Progenitor cell of endocrine pancreas (in vitro differentiated cells): ENCODE measurements around the gene TRRAP. TPM values are rescaled to one million over a fixed set of nuclear protein-coding genes. Genes with fewer than 3 reads are reported as not detected.

Experiments used
- DNase-seq: peaks from one replicate; pipeline ENCODE4 v3.0.0; 2021; ENCODE audit warnings: low spot score; ENCODE audit not compliant: unreplicated experiment
- H3K27ac Mint-ChIP-seq: 2 replicates; pipeline ENCODE4 v1.8.0; 2021; ENCODE audit warnings: mild to moderate bottlenecking, moderate library complexity, mixed read lengths
- H3K27me3 Mint-ChIP-seq: 2 replicates; pipeline ENCODE4 v1.8.0; 2021; ENCODE audit warnings: mixed read lengths
- H3K36me3 Mint-ChIP-seq: 2 replicates; pipeline ENCODE4 v1.8.0; 2022; ENCODE audit warnings: mixed read lengths; ENCODE audit not compliant: insufficient read depth
- H3K4me1 Mint-ChIP-seq: 2 replicates; pipeline ENCODE4 v1.8.0; 2021; ENCODE audit warnings: low read depth, mixed read lengths
- H3K4me3 Mint-ChIP-seq: 2 replicates; pipeline ENCODE4 v1.8.0; 2021; ENCODE audit warnings: low read depth, mild to moderate bottlenecking, moderate library complexity, mixed read lengths
- H3K9me3 Mint-ChIP-seq: 2 replicates; pipeline ENCODE4 v1.8.0; 2021; ENCODE audit warnings: low read depth, mixed read lengths
- total RNA-seq: library from RNA; stranded (reverse); gene quantifications from 2 replicates; pipeline ENCODE4 v1.2.1, GENCODE V29; 2021
- TF ChIP-seq, protein P1 (sequence below): fragments of 200-600 bp; sonication (generic); IDR thresholded peaks from one replicate; pipeline ENCODE4 v1.5.0; 2021; ENCODE audit warnings: antibody characterized with exemption, mild to moderate bottlenecking; ENCODE audit not compliant: unreplicated experiment

TRRAP gene
- total RNA-seq, 1 donor from 2014 or later = 75.8 TPM

DNA sequence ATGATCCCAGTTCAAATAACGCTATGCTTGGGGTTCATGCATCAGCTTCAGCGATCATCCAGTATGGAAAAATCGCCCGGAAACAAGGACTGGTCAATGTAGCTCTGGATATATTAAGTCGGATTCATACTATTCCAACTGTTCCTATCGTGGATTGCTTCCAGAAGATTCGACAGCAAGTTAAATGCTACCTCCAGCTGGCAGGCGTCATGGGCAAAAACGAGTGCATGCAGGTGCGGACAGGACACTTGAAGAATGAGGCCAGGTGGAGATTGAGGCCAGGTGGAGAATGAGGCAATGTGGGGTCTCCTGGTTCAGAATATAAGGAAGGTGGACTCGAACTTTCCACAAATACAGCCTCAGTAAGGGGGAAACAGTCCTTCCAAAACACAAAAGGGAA, 105.8 kb downstream of the TRRAP start:
- no peaks in the 10 kb centered on the region for H3K27me3 Mint-ChIP-seq
- no peak for DNase-seq
- TF ChIP-seq, protein P1, sequence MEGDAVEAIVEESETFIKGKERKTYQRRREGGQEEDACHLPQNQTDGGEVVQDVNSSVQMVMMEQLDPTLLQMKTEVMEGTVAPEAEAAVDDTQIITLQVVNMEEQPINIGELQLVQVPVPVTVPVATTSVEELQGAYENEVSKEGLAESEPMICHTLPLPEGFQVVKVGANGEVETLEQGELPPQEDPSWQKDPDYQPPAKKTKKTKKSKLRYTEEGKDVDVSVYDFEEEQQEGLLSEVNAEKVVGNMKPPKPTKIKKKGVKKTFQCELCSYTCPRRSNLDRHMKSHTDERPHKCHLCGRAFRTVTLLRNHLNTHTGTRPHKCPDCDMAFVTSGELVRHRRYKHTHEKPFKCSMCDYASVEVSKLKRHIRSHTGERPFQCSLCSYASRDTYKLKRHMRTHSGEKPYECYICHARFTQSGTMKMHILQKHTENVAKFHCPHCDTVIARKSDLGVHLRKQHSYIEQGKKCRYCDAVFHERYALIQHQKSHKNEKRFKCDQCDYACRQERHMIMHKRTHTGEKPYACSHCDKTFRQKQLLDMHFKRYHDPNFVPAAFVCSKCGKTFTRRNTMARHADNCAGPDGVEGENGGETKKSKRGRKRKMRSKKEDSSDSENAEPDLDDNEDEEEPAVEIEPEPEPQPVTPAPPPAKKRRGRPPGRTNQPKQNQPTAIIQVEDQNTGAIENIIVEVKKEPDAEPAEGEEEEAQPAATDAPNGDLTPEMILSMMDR = no peak
- no peak overlapping the region for H3K4me3 Mint-ChIP-seq
- H3K4me1 Mint-ChIP-seq = no peaks in the 10 kb centered on the region
- H3K36me3 Mint-ChIP-seq = peaks cover 58% of the 10 kb centered on the region
- H3K9me3 Mint-ChIP-seq = peaks cover 9% of the 10 kb centered on the region
- no peak overlapping the region for H3K27ac Mint-ChIP-seq

DNA sequence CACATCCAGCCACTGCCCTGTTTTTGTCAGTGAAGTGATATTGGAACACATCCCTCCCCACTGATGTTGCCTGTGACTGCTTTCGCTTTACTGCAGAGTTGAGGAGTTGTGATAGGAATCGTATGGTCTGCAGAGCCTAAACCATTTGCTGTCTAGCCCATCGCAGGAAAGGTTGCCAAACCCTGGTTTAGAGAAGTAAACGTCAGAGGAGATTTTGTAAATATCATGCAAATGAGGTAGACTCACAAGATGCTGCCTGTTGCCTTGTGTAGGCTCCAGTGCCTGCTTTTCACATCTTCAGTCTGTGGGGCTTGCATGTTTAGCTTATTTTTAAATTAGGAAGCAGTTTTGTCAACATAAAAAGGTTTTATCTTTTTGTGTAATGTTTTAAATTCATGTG, 107.1 kb downstream of the TRRAP start:
- DNase-seq = no peak
- Mint-ChIP-seq H3K27ac (no peak overlapping the region), H3K27me3 (no peaks in the 10 kb centered on the region), H3K4me3 (no peak overlapping the region), H3K36me3 (peaks cover 60% of the 10 kb centered on the region), H3K9me3 (peaks cover 9% of the 10 kb centered on the region), H3K4me1 (no peaks in the 10 kb centered on the region)
- TF ChIP-seq, protein P1 = no peak

- DNase-seq = no peak
- Mint-ChIP-seq H3K4me3 (no peak overlapping the region), H3K27ac (no peak overlapping the region), H3K9me3 (peaks cover 9% of the 10 kb centered on the region), H3K27me3 (no peaks in the 10 kb centered on the region), H3K36me3 (peaks cover 59% of the 10 kb centered on the region), H3K4me1 (no peaks in the 10 kb centered on the region)
- TF ChIP-seq, protein P1 = no peak
Observed at GRCh38 chr7:98985945-98986344, 107.6 kb downstream of the TRRAP start.

- H3K9me3 Mint-ChIP-seq = peaks cover 9% of the 10 kb centered on the region
- no peak overlapping the region for H3K4me3 Mint-ChIP-seq
- peaks cover 59% of the 10 kb centered on the region for H3K36me3 Mint-ChIP-seq
- no peaks in the 10 kb centered on the region for H3K4me1 Mint-ChIP-seq
- H3K27ac Mint-ChIP-seq = no peak overlapping the region
- no peaks in the 10 kb centered on the region for H3K27me3 Mint-ChIP-seq
- TF ChIP-seq, protein P1 = no peak
- no peak for DNase-seq
Observed at GRCh38 chr7:98988641-98989040, 110.3 kb downstream of the TRRAP start.

- DNase-seq = no peak
- Mint-ChIP-seq H3K27me3 (no peaks in the 10 kb centered on the region), H3K27ac (no peak overlapping the region), H3K9me3 (peaks cover 9% of the 10 kb centered on the region), H3K36me3 (peaks cover 50% of the 10 kb centered on the region), H3K4me3 (no peak overlapping the region), H3K4me1 (no peaks in the 10 kb centered on the region)
- TF ChIP-seq, protein P1 = no peak
Observed at GRCh38 chr7:98990356-98990755, 112.0 kb downstream of the TRRAP start.
